GM19463 (cell line): ENCODE measurements around the gene FAM131B.

Source experiments
- ATAC-seq: cut with Tn5 transposase; IDR thresholded peaks from one replicate; pipeline ENCODE4 v1.9.1; 2021; ENCODE audit warnings: mild to moderate bottlenecking, moderate library complexity; ENCODE audit not compliant: unreplicated experiment

Gene FAM131B

GRCh38 chr7:143383642-143383957 lies 21.1 kb upstream of the FAM131B start:
- ATAC-seq, result no peak

- no peak for ATAC-seq
Observed at GRCh38 chr7:143382791-143383641, 20.5 kb upstream of the FAM131B start.

- no peak for ATAC-seq
Observed at GRCh38 chr7:143382126-143382790, 19.7 kb upstream of the FAM131B start.

- ATAC-seq, result peak; percentile 20
Observed at GRCh38 chr7:143381427-143382125, 19.1 kb upstream of the FAM131B start.

DNA sequence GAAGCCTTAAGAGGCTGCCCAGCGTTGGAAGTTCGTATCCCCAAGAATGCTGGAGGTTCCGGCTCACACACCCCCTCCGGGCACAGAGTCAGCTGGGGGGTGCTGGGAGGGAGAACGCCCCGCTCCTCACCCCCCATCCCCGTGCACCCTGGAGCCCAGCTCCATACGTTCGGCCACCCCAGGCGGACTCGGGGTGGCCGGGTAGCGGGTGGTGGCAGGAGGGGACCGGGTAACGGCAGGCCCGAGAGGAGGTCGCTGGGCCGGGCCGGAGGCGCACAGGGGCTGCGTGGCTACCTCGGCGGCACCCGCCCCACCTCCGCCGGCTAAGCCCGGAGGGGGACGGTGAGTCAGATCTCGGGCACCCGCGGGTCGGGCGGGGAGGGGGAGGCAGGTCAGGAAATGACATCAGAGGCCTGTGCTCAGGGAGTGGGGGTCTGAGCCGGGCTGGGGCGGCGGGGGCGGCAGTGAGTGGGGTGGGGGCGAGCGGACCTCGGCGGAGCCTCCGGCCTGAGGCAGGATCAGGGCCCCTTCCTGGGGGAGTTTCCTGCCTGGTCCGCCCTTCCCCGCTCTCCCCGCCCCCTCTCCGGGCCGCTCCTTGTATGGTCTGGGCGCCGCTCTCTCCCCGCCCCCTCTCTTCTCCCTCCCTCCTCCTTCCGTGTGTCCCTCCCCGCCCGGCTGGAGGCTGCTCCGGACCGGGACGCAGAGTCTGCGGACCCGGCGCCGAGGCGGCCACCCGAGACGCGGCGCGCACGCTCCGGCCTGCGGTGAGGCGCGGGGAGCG lies 18.3 kb upstream of the FAM131B start, which contains the start of gene ZYX:
TSS of gene ZYX (plus strand) at position 700 of the 781 bp plus-strand sequence. CDS start 227 bp downstream, outside the sequence.
- peak; percentile 81 for ATAC-seq

GRCh38 chr7:143380260-143380645 lies 17.7 kb upstream of the FAM131B start:
- ATAC-seq, result peak; percentile 36

DNA sequence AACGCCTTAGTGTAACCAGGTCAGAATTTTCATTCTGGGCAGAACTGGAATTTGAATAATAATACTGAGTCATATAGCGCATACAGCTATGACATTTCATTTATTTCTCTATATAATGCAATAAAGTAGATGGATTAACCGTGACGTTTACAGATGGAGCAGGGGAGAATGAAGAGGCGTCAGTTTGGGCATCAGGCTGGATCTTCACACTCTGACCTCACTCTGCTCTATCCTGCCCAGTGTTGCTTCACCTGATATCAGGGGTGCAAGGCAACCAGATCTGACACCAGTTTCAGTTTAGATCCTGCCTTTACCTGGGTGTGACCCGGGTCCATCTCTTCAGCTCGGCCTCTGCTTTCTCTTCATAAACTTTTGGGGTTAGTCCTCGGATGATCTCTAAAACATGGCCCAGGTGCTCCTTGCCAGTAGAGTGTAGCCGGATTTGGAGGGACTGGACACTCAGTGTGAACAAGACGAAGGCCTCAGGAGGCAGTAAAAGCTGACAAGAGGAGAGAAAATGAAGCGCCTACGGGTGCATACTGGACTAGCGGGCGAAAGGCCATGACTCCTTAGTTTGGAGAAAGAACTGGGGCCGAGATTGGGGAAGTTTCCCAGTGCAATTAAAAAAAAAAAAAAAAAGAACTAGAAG lies 17.2 kb upstream of the FAM131B start:
- no peak for ATAC-seq

DNA sequence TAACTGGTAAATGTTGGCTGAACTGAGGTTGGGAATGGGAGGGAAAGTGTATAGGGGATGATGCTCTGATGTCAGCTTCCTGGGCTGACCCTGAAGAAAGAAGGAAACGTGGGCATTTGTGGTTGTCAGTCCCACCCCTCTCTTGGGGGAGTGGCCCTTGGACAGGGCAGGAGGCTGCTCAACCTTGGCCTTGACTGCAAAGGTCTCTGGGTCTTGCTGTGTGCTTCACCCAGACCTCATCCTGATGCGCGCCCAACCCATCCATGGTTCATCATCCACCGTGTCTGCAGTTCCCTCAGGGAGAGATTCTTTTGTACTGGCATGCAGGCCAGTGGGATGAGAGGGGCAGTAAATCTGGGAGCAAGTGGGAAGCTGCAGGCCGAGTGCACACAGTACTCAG lies 13.9 kb upstream of the FAM131B start:
- no peak for ATAC-seq

- ATAC-seq, result no peak
Observed at GRCh38 chr7:143375298-143376034, 13.0 kb upstream of the FAM131B start.

- no peak for ATAC-seq
Observed at GRCh38 chr7:143374561-143374960, 12.0 kb upstream of the FAM131B start.

- ATAC-seq, result no peak
Observed at GRCh38 chr7:143373255-143373794, 10.8 kb upstream of the FAM131B start.

GRCh38 chr7:143372070-143372469 lies 9.6 kb upstream of the FAM131B start:
- ATAC-seq, result no peak

GRCh38 chr7:143369678-143370651 lies 7.5 kb upstream of the FAM131B start:
- no peak for ATAC-seq

DNA sequence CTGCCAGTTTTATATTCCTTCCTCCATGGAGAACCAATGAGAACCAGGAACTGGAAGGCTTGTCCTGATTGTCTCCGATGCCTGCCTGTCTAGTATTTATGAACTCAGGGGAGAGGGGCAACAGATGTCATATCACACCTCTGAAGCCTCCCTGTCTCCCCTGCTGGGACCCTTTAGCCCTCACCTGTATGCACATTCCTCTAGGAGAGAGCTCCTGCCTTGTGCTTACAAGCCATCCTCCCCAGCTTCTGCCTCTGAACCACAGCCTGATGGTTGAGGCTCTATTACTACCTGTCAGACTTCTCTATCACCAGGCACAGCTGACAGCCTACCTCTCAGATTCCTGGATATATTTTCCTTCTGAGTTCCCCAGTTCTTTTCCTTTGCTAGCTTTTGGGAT lies 5.9 kb upstream of the FAM131B start:
- no peak for ATAC-seq

DNA sequence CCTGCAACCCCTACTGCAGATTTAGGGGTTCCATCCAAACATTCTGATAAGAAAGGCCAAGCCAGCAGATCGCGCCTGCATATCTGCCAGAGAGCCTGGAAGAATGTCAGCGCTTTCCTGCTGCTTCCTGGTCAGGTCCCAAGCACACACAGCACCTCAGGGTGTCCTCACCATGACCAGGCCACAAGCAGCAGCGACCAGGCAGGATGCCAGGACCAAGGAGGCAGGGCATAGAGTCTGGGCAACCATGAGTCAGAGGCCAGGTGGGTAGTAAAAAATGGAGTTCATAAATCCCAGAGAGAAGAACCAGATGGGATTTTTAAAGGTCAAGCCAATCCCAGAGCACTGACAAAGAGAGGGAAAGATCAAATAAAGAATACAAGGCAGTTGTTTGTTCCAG lies 5.5 kb upstream of the FAM131B start:
- ATAC-seq, result no peak

DNA sequence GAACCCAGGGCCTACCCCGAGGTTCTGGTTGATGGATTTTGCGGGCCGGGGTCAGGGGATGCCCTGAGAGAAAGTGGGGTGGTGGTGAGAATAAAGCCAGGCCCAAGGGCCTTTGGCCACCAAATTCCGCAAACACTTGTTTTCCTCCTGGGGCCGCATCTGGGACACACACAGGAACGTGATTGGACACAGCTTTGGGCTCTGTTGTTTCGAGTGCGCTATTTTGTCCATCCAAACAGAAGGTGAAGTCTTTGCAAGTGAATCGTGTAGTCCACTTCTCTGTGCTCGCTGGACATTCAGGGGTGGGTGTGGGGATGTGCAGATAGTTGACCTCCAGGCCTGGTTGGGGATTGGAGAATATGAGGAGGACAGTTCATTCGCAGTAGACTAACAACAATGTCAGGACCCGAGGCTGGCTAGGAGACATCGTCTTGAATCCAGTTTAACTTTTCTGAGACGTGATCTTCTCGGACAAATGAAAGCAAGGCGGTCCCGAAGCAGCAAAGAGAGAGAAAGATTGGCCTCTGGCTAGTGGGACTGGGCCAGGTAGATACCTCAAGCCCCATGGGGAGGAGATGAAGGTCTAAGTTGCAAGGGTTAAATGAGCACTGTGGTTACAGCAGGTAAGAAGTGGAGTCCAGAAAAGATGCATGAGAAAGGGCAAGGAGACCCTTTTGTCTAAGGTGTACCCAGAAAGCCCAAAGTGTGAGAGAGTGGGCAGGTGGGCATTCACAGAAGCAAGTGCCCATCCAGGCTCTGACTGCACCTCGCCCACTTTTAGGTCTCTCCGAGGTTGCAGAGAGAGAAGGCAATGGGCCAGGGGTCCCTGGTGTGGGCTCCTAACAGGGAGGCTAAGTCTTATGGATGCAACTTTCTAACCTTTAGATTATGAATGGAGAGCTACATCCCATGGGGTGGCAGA lies 764 bp upstream of the FAM131B start:
- no peak for ATAC-seq

DNA sequence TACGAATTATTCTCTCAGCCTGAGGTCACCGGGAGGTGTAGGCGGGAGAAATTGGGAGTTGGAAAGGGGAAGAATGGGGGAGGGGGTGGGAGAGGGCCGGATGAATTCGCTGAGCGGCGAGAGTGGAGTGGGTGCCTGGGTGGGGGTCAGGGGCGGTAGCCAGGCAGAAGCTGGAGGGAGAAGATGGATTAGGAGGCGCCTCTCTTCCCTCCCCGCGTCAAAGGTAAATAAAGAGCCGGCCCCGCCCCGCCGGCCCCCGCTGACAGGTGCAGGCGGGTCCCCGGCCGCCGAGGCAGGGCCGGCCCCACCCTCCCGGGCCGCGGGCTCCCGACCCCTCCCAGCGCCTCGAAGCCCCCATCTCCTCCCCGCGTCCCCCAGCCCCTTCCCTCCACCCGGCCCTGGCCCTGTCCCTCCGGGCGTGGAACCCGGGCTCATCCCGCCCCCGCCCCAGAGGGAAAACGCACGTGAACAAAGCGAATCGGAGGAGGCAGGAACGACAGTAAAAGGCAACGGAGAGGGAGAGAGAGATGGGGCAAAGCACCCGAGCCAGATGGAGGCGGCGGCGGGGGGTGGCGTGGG lies 872 bp downstream of the FAM131B start:
- no peak for ATAC-seq
